ENCODE data around the gene SH3BP4. TPM values are rescaled to one million over a fixed set of nuclear protein-coding genes. Genes with fewer than 3 reads are reported as not detected.

SH3BP4 gene
- polyA plus RNA-seq, 2 of the 4 experiments (the other 2 are of a cell fraction), result 22.6 to 35.7 TPM

DNA sequence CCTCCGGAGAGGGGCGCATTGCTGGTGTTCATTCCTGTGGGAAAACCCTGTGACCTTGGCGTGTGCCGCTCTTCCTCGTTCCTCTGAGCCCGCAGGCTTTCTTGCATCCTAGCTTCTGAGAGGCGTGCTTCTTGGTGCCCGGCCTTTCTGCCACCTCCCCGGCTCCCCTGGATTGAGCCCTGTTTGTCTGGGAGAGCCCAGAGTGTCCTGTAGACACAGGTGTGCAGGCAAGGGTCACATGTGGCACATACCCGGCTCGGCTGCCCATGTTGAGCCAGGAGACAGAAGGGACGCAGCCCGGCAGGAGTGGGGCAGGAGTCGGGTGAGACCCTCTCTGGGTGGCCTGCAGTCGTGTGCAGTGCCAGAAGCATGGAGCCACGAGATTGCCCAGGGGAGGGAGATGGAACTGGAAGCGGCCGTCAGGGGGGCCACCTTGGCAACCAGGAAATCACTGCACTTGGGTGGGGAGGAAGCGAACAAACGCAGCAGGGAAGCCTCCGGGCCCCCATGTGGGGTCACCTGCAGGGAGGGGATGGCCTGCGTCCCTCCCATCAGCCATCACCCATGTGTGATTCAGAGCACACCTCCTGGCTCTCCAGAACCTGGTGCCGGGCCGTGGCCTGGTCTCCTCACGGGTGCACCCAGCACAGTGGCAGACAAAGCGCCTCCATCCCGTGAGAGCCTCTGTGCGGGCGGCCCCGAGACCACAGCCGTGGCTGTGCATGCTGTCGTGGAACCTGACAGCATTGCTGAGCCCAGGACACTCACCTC is 92.9 kb downstream of the SH3BP4 start:
- no peak for ATAC-seq
- TF ChIP-seq HOXB13 (CRISPR knock-in tag; IDR thresholded peaks at IDR 0.05; ENCODE audit: low read depth), result no peak
- no peak for TF ChIP-seq EHF (CRISPR knock-in tag; IDR thresholded peaks at IDR 0.05)
- TF ChIP-seq RFX5 (IDR thresholded peaks at IDR 0.05), result no peak
- TF ChIP-seq MAFK (IDR thresholded peaks at IDR 0.05; ENCODE audit: partially characterized antibody), result no peak
- no peak for TF ChIP-seq FOSL2 (IDR thresholded peaks at IDR 0.05)
- no peak for TF ChIP-seq FOSL2 (CRISPR knock-in tag; IDR thresholded peaks at IDR 0.05)
- TF ChIP-seq EP300 (IDR thresholded peaks at IDR 0.05), result no peak
- TF ChIP-seq CHD4 (IDR thresholded peaks at IDR 0.05; ENCODE audit: borderline replicate concordance), result no peak
- TF ChIP-seq, protein P1, sequence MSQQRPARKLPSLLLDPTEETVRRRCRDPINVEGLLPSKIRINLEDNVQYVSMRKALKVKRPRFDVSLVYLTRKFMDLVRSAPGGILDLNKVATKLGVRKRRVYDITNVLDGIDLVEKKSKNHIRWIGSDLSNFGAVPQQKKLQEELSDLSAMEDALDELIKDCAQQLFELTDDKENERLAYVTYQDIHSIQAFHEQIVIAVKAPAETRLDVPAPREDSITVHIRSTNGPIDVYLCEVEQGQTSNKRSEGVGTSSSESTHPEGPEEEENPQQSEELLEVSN (IDR thresholded peaks at IDR 0.05; ENCODE audit: borderline replicate concordance, low read depth), result no peak
- TF ChIP-seq, protein P2, sequence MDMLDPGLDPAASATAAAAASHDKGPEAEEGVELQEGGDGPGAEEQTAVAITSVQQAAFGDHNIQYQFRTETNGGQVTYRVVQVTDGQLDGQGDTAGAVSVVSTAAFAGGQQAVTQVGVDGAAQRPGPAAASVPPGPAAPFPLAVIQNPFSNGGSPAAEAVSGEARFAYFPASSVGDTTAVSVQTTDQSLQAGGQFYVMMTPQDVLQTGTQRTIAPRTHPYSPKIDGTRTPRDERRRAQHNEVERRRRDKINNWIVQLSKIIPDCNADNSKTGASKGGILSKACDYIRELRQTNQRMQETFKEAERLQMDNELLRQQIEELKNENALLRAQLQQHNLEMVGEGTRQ (IDR thresholded peaks at IDR 0.05), result no peak
- FAIRE-seq, result no peak
- no peak for DNase-seq (ENCODE audit: low read depth in 1 of 2, low spot score in 1 of 2)
- no peak overlapping the region for H3K4me2 ChIP-seq
- CTCF ChIA-PET, result interaction anchor here (1.6 kb wide), 1 partner anchor 62 kb away, joined by 3 read pairs; no protein-coding TSS in a partner anchor
- WGBS (ENCODE audit: missing lambda C conversion rate), result 95% methylated on average over 23 of the region's 32 CpGs
- H3K9me3 ChIP-seq, result no peaks in the 10 kb centered on the region
- H3K27ac ChIP-seq, result no peak overlapping the region
- H3K4me3 ChIP-seq, result no peak overlapping the region
- POLR2A ChIA-PET, result no interaction called here
- 0 out of 3 replicates have a peak, but pooled peaks cover 4% of the 10 kb centered on the region for H3K4me1 ChIP-seq

DNA sequence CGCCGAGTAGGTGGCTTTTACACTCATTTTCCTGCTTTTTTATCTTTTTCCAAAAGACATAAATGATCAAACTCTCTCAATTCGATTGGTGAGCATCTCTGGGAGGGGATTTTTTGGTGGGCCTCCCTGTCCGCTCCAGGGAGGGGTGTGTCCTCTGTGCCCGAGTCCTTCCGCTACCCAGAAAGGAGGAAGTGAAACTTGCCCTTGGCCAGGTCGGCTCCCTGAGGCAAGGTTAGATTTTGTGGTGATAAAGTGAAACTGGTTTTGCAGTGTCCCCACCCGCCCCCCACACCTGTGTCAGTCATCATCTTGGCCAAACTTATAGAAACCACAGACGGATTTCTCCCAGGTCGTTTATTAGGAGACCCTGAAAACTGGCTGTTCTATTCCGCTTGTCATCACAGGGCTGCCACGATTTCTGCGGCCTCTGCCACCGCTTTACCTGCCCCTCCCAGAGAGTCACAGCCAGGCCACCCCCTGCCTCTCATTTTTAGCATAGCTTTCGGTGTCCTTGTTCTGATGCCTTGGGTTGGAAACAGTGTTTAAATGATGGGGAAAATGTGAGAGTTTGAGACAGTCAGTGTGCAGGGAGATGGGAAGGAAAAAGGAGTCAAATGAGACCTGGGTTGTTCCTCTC is 93.6 kb downstream of the SH3BP4 start:
- no peaks in the 10 kb centered on the region for H3K9me3 ChIP-seq
- peaks cover 6% of the 10 kb centered on the region for H3K4me1 ChIP-seq
- H3K27ac ChIP-seq, result no peak overlapping the region
- 81% methylated on average over 15 of the region's 15 CpGs for WGBS (ENCODE audit: missing lambda C conversion rate)
- DNase-seq (ENCODE audit: low read depth in 1 of 2, low spot score in 1 of 2) (no peak), ATAC-seq (no peak), FAIRE-seq (no peak)
- no peak overlapping the region for H3K4me2 ChIP-seq
- CTCF ChIA-PET, result interaction anchor here (1.6 kb wide), 1 partner anchor 62 kb away, joined by 3 read pairs; no protein-coding TSS in a partner anchor
- no peak overlapping the region for H3K4me3 ChIP-seq
- no peak for TF ChIP-seq HOXB13 (CRISPR knock-in tag; IDR thresholded peaks at IDR 0.05; ENCODE audit: low read depth)
- POLR2A ChIA-PET, result no interaction called here

DNA sequence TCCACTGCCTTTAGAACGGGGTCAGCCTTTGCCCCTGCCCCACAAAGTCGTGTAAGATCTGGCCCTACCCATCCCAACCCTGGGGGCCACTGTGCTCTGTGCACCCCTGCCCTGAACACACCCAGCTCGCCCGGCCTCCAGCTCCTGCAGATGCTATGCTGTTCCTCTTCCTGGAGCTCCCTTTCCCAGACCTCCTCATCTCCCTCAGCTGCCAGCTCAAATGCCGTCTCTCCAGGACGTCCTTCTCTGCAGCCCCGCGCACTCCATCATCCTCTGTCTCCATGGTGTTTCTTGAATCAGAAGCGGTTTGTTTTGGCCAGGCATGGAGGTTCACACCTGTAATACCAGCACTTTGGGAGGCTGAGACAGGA is 94.1 kb downstream of the SH3BP4 start:
- H3K4me1 ChIP-seq, result peaks cover 11% of the 10 kb centered on the region
- H3K27ac ChIP-seq, result no peak overlapping the region
- no peak for ATAC-seq
- TF ChIP-seq, protein P3, sequence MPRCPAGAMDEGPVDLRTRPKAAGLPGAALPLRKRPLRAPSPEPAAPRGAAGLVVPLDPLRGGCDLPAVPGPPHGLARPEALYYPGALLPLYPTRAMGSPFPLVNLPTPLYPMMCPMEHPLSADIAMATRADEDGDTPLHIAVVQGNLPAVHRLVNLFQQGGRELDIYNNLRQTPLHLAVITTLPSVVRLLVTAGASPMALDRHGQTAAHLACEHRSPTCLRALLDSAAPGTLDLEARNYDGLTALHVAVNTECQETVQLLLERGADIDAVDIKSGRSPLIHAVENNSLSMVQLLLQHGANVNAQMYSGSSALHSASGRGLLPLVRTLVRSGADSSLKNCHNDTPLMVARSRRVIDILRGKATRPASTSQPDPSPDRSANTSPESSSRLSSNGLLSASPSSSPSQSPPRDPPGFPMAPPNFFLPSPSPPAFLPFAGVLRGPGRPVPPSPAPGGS (IDR thresholded peaks at IDR 0.05), result no peak
- TF ChIP-seq, protein P4, sequence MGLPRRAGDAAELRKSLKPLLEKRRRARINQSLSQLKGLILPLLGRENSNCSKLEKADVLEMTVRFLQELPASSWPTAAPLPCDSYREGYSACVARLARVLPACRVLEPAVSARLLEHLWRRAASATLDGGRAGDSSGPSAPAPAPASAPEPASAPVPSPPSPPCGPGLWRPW (IDR thresholded peaks at IDR 0.05), result no peak
- TF ChIP-seq NR3C1 (IDR thresholded peaks at IDR 0.05) (no peak), ZC3H11A (IDR thresholded peaks at IDR 0.05) (no peak), CHD4 (IDR thresholded peaks at IDR 0.05; ENCODE audit: borderline replicate concordance) (no peak), MYC (IDR thresholded peaks at IDR 0.05; ENCODE audit: borderline replicate concordance, low read length) (no peak), RNF2 (IDR thresholded peaks at IDR 0.05; ENCODE audit: borderline replicate concordance, low read depth) (no peak), FOSB (CRISPR knock-in tag; IDR thresholded peaks at IDR 0.05) (no peak), EP300 (IDR thresholded peaks at IDR 0.05) (no peak), RAD21 (conservative IDR thresholded peaks at IDR 0.05 in 1 of 2, IDR thresholded peaks at IDR 0.05 in 1 of 2) (no peak), CBX2 (IDR thresholded peaks at IDR 0.05; ENCODE audit: borderline replicate concordance, low read depth) (no peak), PHF8 (IDR thresholded peaks at IDR 0.05; ENCODE audit: borderline replicate concordance, low read depth) (no peak), JUNB (IDR thresholded peaks at IDR 0.05) (no peak), TFCP2L1 (CRISPR knock-in tag; IDR thresholded peaks at IDR 0.05) (no peak), RARB (CRISPR knock-in tag; IDR thresholded peaks at IDR 0.05) (no peak)
- FAIRE-seq, result no peak
- WGBS (ENCODE audit: missing lambda C conversion rate), result 86% methylated on average over 9 of the region's 9 CpGs
- no peak overlapping the region for H3K4me3 ChIP-seq
- ChIA-PET CTCF (no interaction called here), POLR2A (no interaction called here)
- no peaks in the 10 kb centered on the region for H3K9me3 ChIP-seq
- no peak for DNase-seq (ENCODE audit: low read depth in 1 of 2, low spot score in 1 of 2)
- H3K4me2 ChIP-seq, result no peak overlapping the region

Measured in A549 (cell line).